SW 1271 (cell line): ENCODE results near the gene ADAMTS20.
A peak's percentile ranks its signal among the peaks of the same experiment; 100 is the strongest.
"Not testable (repeated sequence)": the region's sequence is repeated elsewhere in the genome, so short reads cannot be mapped to it uniquely, and the experiment has no call there.

ENCODE experiments used
- DNase-seq, 2 experiments: peaks; one replicate each; lab custom pipeline; 2025; lab: John Stamatoyannopoulos, UW

The ADAMTS20 gene, protein sequence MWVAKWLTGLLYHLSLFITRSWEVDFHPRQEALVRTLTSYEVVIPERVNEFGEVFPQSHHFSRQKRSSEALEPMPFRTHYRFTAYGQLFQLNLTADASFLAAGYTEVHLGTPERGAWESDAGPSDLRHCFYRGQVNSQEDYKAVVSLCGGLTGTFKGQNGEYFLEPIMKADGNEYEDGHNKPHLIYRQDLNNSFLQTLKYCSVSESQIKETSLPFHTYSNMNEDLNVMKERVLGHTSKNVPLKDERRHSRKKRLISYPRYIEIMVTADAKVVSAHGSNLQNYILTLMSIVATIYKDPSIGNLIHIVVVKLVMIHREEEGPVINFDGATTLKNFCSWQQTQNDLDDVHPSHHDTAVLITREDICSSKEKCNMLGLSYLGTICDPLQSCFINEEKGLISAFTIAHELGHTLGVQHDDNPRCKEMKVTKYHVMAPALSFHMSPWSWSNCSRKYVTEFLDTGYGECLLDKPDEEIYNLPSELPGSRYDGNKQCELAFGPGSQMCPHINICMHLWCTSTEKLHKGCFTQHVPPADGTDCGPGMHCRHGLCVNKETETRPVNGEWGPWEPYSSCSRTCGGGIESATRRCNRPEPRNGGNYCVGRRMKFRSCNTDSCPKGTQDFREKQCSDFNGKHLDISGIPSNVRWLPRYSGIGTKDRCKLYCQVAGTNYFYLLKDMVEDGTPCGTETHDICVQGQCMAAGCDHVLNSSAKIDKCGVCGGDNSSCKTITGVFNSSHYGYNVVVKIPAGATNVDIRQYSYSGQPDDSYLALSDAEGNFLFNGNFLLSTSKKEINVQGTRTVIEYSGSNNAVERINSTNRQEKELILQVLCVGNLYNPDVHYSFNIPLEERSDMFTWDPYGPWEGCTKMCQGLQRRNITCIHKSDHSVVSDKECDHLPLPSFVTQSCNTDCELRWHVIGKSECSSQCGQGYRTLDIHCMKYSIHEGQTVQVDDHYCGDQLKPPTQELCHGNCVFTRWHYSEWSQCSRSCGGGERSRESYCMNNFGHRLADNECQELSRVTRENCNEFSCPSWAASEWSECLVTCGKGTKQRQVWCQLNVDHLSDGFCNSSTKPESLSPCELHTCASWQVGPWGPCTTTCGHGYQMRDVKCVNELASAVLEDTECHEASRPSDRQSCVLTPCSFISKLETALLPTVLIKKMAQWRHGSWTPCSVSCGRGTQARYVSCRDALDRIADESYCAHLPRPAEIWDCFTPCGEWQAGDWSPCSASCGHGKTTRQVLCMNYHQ (N-terminal part only)

DNA sequence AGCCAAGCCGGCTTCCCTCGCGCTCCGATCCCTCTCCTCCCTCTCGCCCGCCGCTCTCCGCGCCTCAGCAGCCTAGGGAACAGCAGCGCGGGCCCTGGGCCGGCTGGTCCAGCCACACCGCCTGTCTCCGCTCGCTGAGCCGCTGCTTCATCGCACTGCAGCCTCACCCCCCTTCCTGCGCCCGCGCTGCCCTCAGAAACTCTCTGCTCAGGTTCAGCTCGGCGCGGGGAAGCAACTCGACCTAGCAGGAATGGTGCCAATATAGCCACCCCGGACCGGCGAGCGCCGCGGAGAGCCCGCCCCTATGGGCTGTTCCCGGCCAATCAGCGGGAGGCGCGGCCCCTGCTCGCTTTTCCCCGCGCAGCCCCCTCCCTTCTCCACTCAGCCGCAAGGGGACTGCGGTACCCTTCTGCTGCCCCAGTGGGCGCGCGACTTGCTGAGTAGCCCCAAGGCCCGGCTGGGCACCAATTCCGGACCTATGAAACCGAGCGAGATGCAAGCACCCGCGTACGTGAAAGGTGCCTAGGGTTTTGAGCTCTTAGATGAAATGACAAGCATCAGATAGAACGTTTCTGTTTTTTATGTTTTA is at the start of gene ADAMTS20:
Gene ADAMTS20, minus strand, starts transcription at position 233 of the 589 bp plus-strand sequence. CDS start 282 bp downstream, outside the sequence.
- no peak for DNase-seq

DNA sequence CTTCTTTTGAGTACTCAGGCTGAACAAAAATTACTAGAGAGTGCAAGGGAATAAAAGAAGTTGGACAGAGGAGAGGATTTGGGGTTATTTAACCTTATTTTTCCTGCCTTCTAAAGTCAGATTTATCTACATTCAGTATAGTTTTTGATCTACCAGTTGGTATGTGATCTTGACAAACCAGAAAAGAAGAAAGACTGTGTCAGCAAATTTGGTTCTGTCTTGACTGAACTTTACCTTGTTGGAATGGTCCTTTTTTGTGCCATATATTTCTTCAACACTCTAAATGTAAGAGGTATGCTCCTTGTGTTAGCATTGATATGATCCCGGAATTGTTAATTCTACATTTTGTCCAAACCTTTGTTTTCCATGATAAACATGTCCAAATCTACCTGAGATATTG is 47.7 kb upstream of the ADAMTS20 start:
- DNase-seq = no peak

DNA sequence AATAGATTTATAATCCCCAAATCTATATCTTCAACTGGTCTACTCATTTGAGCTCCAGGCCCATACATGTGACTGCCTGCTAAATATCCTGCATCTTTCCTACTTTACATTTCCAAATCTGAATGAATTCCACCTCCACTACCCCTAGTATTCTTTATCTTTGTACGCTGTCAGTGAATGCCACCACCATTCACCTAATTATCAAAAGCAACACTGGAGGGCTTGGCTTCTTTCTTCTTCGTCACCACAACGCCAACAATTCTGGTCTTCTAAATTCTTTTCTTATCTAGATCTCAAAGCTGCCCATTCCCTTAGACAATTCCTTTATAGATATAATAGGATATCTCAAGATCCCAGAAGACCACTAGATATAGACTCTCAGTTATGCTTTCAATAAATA is 47.1 kb upstream of the ADAMTS20 start:
- no peak for DNase-seq

DNA sequence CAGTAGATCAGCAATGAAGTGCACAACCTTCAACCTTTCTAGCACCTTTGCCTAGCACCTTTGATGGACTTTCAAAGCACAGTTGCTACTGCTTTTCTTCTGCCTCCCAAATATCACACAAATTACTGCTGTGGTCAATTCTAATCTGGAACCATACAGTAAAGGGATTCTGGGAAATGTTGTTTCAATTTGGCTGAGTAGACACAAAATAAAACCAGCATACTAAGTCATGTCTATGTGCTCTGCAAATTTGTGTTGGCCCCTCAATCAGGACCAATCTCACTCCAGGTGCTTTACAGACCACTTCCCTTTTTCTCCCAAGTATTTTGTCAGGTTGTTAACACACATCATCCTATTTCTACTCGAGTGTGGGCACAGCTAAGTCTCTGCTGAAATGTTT is 38.3 kb upstream of the ADAMTS20 start:
- no peak for DNase-seq

DNA sequence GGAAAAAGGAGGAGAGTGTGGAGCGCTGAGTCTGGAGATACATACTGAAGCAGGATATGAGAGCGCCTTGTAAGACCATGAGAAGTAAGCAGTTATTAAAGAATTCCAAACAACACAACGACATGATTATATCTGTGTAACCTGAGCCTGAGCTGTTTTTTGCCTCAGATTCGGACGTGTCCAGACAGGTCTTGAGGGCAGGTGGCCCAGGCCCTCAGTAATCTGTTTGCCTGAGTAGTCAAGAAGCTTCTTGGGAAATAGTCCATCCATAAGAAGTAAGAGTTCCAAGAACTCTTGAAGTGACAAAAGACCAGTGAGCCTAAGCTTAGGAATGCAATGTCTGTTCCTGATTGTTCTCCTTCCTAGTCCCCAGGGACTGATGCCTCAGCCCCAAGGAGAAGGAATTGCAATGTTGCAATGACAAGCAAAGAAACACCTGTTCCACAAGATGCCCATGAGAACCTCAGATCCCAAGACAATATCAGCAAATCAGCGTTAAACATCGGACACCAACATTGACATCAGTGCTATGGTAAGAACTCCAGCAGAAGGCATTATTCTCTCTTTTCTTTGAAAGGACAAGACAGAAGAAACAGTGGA is 34.7 kb upstream of the ADAMTS20 start:
- no peak for DNase-seq

DNA sequence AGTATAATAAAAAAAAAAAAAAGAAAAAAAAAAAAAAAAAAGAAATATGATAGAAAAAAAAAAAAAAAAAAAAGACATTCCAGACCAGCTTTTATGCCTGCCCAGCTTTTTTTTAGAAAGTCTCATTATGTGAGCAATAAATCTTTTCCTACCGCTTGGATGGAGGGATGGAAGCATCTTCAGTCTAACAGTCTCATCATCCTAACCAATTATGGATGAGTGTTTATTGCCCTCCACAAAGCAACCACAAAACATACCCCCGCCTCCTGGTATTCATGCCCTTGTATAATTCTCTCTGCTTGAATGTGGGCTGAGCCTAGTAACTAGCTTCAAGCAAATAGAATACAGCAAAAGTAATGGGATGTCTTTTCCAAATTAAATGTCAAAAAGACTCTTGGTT is 33.7 kb upstream of the ADAMTS20 start:
- no peak for DNase-seq

DNA sequence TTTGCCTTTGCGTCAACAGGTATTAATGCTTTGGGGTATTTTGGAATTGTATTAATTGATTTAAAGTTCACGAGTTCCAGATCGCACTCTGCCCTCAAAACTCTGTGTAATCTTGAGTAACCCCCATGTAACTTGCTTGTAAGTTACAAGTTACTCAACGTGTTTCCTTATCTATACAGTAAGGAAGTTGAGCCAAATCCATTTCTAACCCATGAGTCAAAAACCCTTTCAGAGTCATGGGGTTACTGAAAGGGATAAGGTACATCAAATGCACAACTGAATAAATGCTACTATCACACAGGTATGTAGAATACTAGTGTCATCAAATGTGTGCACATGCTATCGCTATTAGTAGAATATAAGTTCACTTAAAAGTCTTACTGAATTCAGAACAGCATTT is 28.6 kb upstream of the ADAMTS20 start:
- no peak for DNase-seq

DNA sequence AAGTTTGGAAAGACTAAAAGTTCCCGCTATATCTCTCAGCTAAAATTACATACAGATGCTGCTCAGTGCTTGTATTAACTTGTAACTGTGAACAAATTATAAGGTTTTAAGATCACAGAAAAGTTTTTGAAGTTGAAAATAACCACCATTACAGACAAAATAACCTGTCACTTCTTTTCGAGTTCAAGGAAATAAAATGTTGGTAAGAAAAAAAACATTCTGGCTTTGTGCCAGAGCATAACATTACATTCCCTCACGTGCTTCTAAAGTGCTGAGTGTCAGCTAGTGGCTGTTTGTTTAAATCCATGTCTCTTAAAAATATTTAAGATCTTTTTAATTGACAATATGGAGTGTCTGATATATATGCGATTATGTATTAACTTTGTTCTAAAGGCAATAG is 27.2 kb upstream of the ADAMTS20 start:
- DNase-seq = no peak

DNA sequence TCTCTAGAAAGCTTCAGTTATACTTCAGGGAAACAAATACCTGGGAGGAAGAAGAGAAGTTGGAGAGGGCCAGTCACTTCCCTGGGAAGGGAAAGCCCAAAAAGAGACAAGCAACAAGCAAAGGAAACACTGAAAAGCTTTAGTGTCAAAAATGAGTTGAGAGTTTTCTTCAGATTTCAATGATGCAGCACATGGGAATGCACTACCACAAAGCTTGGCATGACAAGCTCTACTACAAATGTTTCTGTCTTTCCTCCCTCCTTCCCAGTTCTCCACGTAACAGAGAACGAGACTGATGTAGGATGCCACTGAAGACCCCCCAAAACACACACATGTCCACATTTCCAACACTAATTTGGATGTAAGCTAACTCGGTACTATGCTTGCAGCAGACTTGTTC is 26.8 kb upstream of the ADAMTS20 start:
- DNase-seq = no peak

DNA sequence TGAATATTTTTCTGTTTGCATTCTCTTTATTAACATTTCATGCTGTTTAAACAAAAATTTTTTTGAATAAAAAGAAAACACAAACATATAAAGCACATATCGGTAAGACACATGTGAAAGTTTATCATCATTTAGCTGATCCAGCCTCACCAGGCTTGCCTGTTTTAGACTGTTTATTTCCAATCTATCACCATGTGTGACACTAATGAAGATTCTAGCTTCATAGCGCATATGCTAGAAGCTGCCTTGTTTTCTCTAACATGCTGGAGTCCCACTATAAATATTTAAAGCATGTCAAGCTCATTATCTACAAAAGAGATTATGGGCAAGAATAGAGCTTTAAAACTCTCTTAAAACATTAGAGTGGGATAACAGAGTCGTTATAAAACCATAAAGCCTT is 25.4 kb upstream of the ADAMTS20 start:
- no peak for DNase-seq

DNA sequence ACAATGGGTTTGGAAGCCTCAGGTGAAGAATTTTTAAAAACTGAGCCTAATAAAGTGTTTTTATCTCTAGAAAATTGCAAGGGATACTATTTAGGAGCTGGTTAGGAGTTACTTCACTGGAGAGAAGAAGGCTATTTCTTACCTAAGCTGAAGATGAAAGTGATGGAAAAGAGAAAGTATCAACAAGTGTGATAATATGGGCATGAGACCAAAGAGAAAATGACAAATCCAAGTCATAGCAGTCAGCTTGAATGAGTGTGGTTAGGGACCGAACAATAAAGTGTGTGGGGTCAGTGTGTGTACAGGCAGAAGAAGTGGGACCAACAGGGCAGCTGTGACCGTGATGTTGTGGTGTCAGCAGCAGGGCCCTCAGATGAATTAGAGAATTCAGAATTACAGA is 24.2 kb upstream of the ADAMTS20 start:
- DNase-seq = no peak

DNA sequence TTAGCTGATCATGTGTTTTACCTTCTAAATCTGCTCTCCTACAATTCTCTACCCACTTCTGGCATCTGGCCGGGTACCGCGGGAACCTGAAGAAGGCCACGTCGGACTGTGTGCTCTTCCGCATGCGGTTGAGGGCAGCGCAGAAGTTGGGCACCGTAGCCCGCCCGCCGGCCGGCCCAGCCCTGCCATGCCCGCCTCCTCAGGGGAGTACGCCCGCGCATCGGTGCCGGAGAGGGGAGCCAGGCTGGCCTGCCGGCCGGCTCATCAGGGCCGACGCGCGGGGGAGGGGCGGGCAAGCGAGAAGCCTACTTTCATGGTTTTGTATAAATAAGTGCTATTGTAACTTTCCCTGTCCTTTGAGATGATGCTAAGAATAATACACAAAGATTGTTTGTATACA is 19.9 kb upstream of the ADAMTS20 start:
- no peak for DNase-seq

DNA sequence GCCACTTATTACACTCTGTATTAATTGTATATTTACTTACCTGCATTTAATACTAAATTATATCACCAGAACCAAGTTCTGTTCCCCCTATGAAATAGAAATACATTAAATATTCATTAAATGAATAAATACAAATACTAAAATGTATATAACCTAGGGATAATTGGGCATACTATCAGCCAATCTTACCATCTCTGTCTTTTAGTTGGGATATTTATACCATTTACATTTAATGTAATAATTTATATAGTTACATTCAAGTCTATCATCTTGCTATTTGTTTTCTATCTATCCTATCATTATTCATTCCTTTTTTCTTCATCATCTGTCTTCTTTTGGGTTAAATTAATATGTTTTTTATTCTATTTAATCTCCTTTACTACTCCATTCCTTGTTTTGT is 4.1 kb upstream of the ADAMTS20 start:
- no peak for DNase-seq

DNA sequence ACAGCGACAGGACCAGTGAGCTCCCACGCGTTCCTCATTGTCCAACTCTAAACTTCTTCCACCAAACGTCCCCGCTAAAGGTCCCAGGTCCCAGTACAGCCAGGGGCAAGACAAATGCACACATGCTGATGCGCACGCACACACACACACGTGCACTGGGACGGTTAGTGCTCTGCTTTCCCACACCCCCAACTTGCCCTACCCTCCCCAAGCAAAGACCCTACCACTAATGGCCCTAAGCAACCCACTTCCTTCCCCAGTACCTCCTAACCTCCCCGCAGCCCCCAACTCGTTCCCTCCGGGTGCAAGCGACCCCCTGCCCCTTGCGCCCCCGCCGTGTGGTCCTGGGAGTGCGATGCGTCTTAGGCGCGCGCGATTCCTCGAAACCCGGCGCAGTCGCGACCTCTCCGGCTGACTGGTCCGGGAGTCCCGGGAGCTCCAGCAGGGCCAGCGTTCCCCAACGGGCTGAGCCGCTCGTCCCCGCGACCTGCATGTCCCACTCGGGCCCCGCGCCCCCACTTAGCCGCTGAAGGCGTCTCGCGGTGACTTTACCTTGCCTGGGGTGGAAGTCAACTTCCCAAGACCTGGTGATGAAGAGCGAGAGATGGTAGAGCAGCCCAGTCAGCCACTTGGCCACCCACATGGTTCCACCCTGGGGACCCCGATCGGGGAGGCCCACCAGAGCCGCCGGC is 578 bp downstream of the ADAMTS20 start:
- DNase-seq = no peak

DNA sequence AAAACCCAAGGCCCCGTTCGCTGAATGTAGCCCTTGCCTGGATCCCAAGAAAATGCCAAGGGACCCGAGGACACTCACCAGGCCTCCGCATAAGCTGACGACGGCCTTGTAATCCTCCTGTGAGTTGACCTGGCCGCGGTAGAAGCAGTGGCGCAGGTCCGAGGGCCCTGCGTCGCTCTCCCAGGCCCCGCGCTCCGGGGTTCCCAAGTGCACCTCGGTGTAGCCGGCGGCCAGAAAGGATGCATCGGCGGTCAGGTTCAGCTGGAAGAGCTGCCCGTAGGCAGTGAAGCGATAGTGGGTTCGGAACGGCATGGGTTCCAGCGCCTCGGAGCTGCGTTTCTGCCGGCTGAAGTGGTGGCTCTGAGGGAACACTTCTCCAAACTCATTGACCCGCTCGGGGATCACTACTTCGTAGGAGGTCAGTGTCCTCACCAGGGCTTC is 1.2 kb downstream of the ADAMTS20 start:
- no peak for DNase-seq

DNA sequence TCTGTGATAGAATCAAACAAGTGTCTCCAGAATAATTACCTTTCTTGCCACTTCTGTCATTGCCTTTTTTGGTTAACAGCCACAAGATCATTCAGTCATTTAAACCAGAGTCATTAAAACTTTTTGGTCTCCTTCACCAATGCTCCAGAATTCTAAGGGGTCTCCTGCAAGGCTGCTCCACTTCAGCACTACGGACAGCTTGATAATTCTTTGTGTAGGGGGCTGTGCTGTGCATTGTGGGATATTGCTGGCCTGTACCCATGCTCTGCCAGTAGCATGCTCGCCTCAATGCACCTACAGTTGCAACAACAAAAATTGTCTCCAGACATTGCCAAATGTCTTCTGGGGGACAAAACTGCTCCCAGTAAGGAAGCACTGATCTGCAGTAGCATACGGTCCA is 7.3 kb downstream of the ADAMTS20 start:
- DNase-seq = no peak

DNA sequence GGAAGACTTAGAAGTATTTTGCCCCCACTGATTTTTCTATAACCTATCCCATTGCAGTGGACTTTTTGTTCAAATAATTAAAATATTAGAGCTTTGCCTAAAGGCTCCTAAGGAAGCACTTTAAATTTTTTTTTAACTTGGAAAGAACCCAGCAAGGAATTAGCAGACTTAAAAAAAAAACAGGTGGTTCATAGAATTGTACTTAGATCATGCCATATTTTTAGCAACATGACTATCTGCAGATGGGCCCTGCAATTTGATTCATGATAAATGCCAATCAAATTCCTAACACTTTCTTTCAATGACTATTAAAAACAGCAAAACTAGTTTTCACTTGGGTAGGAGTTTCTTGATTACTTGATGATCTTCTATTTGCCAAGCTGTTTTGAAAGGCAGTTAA is 11.5 kb downstream of the ADAMTS20 start:
- DNase-seq = no peak

DNA sequence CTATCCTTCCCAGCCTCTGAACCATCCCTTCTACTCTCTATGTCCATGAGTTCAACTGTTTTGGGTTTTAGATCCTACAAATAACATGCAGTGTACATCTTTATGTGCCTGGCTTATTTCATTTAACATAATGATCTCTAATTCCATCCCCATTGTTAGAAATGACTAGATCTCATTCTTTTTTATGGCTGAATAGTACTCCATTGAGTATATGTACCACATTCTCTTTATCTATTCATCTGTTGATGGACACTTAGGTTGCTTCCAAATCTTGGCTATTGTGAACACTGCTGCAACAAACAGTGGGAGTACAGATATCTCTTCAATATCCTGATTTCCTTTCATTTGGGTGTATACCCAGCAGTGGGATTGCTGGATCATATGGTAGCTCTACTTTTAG is 14.3 kb downstream of the ADAMTS20 start:
- not testable (repeated sequence) for DNase-seq

DNA sequence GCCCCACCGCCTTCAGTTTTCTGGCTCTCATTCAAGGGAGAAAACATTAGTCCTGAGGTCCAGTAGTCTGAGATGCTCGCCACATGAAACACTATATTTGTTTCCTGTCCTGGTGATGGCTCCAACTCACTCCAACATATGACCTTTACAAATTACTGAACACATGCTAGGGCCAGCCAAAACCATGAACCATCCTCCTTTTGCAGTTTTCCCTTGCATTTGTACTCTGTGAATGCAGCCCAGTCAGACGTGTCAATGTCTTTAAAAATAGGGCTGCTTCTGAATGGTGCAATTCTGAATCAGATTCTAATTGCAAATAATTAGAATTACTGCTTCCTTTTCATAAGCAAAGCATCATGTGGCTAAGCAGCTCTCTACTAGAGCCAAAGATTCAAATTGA is 36.0 kb downstream of the ADAMTS20 start:
- DNase-seq = no peak

DNA sequence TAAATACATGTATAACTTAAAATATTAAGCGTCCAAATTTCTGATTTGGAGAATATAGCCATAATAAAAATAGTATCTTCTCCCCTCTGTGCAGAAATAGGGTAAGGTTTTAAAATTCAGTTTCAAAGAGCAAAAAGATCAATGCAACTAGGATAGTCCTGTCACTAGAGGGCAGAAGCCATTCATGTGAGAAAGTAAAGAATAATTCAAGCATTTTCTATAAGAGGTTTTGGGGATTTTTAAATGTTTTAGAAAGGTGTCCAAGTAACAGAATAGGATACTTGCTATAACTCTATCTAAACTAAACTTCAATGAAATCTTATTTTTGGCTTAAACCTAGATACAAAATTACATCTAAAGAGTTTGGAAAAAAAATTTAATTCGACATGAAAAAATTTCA is 50.3 kb downstream of the ADAMTS20 start:
- DNase-seq = peak in 1 of 2 experiments; percentile 44

DNA sequence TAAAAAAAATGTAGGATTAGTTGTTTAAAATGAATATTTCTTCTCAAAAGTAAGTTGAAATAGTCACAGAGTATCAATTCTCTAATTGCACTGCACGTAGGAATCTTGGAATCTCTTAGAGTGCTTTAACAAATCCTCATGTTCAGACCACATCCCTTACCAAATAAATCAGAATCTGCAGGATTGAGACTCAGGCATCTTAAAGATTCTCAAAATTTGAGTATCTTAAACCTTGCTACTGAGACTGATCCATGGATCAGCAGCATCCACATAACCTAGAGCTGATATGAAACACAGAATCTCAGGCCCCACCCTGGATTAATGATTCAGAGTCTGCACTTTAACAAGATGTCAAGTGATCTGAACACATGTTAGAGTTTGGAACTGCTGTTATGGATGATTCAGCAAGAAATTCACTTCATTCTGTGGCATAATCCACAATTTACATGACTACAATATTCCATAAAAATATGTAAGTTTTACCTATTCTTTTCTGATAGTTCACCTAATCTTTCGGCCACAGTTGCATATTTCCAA is 58.7 kb downstream of the ADAMTS20 start:
- no peak for DNase-seq
